G401 (cell line): Measurements from ENCODE around the gene EXOC5. TPM values are rescaled to one million over a fixed set of nuclear protein-coding genes. Genes with fewer than 3 reads are reported as not detected.
"Not testable (repeated sequence)": the region's sequence is repeated elsewhere in the genome, so short reads cannot be mapped to it uniquely, and the experiment has no call there.

ENCODE experiments used
- DNase-seq: peaks from one replicate; pipeline ENCODE4 v3.0.0-alpha.2; 2015; ENCODE audit warnings: low spot score
- in situ Hi-C: cut with HindIII; loops from 2 replicates; pipeline ENCODE4 v1.10.0; 2016; ENCODE audit warnings: low sequenced_read_pairs, mixed read lengths
- total RNA-seq: library from RNA; depleted of rRNA; stranded (reverse); fragments of >200 nt; shearing (Covaris generic); gene quantifications from 2 replicates; pipeline ENCODE4 v1.2.3, GENCODE V29; 2014

The EXOC5 gene
- total RNA-seq, 1 experiment from 2014 or later, result 70.7 TPM

DNA sequence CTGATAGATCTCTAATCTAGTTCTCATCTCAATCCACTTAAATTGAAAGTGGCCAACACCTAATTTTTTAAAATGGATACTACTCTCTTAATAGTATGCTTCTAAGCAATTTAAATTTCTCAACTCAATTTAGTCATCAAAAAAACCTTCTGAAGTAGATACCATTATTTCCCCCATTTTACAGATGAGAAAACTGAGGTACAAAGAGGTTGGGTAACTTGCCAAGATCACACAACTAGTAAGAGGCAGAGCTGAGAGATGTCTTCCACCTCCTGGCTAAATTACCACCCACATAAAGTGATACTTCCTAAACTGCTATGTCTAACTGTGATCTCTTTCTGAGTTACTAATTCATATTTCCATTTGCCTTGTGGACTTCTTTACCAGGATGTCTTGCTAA, 6.6 kb downstream of the EXOC5 start:
- no peak for DNase-seq
- in situ Hi-C loops, result no loop called here

DNA sequence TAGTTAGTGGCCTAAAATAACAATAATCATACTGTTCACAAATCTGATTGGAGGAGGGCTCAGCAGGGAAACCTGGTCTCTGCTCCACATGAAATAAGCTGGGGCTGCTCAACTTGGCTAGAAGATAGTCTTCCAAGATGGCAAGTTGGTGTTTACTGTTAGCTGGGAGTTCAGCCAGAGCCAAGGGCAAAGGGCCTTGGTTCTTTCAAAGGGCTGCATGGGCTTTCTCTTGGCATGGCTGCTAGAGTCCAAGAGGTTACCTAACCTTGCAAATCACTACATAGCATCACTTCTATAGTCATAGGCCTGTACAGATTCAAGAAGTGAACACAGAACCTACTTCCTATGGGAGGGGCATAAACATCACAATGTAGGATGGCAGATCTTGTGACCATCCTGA, 7.1 kb downstream of the EXOC5 start:
- no peak for DNase-seq
- in situ Hi-C loops, result no loop called here

DNA sequence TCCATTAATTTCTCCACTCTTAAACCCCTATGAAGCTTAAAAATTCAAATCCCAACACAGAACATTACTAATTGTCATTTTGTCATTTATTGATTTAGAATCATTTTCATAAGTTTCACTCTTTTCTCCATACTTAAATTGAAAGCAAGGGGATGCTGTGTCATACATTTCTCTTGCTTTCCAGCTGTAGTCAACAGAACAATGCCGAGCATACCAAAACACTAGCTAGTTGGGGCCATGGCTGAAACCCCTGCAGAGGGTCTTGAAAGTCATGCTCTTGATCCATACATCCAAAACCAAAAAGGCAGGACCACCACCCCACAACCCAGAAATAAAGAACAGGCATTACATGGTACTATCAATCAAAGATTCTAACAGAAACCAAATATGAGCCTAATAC, 9.0 kb downstream of the EXOC5 start:
- no peak for DNase-seq
- in situ Hi-C loops, result loop anchor here (10.0 kb wide), 1 partner anchor 65 kb away; no protein-coding TSS in a partner anchor

DNA sequence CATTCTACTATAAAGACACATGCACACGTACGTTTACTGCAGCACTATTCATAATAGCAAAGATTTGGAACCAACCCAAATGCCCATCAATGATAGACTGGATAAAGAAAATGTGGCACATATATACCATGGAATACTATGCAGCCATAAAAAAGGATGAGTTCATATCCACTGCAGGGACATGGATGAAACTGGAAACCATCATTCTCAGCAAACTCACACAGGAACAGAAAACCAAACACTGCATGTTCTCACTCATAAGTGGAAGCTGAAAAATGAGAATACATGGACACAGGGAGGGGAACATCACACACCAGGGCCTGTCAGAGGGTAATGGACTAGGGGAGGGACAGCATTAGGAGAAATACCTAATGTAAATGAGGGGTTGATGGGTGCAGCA, 10.5 kb downstream of the EXOC5 start:
- in situ Hi-C loops, result loop anchor here (10.0 kb wide), 1 partner anchor 63 kb away; no protein-coding TSS in a partner anchor

DNA sequence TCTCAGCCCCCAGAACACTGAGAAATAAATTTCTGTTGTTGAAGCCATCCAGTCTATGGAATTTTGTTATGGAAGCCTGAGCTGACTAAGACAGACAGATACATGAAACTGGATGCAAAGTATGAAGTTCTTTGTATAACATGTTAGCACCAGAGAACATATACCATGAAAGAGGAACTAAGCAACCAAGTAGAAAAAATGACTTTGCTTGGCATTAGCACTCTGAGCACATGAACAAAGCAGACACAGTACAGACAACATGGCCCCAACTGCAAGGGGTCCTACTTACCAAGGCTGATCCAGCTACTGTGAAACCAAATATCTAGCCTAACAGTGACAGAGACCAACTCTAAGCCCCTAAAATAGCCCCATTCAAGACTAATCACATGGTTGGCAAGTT, 13.8 kb downstream of the EXOC5 start:
- DNase-seq, result no peak
- in situ Hi-C loops, result loop anchor here (10.0 kb wide), 1 partner anchor 60 kb away; no protein-coding TSS in a partner anchor

More for the DNA sequence above, 10.5 kb downstream of the EXOC5 start:
- not testable (repeated sequence) for DNase-seq

DNA sequence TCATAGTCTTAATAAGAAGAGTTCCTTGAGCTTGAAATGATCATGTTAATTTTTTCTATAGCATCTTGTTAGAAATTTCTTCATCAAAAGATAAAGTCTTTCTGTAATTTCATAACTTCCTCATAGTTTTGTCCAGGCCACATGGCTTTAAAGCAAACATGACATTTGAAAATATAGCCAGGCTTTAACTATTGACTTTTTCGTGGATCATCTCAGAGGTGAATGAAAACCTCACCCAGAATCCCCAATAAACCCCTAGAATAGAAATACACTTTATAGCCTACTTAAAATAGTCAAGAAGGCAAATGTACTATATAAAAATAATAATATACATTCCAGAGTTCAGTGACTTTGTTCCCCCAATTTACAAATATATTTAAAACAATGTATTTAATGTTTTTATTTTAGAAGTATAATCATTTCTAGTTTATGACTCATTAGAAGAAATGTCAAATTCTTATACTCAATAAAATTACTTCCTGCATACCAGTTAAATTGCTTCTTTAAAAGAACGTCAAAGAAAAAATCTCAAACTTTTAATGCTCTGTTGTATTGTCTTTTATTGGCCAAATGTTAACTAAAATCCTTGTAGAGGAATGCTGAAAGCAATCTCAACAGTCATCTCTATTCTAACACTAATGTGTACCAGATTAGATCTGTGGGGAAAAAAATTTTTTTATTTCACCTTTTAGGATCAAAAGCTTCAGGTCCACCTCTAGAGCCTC, 21.6 kb downstream of the EXOC5 start:
- no peak for DNase-seq
- in situ Hi-C loops, result no loop called here

DNA sequence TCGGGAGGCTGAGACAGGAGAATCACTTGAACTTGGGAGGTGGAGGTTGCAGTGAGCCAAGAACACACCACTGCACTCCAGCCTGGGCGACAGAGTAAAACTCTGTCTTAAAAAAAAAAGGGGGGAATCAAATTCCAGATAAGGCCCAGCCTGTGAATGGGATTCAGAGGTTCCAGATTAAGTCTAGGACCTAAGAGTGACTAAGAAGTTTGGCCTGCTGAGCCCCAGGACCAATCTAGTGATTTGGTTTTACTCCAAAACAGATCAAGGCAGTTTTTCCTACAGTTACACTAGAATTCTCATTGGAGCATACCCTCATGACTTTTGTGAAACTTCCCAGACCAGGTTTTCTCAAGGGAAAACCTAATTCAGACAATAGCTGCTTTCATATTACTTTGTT, 22.8 kb downstream of the EXOC5 start:
- in situ Hi-C loops, result no loop called here
- no peak for DNase-seq

DNA sequence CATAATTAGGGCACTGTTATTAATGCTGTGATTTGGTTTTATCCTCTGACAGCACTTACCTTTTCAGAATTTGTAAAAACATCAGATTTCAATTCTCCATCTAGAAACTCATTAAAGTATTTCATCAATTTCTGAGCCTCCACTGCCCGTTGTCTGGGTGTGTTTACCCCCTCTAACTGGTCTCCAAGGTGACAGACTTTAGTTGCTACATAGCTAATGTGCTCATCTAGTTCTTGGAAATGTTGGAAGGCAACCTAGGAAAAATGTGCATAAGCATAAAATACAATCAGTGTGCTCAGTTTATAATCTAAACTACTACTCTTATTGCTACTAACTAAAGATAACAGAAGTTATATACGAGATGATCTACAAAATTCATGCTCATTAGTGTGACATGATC, 24.6 kb downstream of the EXOC5 start:
- DNase-seq, result no peak
- in situ Hi-C loops, result no loop called here

DNA sequence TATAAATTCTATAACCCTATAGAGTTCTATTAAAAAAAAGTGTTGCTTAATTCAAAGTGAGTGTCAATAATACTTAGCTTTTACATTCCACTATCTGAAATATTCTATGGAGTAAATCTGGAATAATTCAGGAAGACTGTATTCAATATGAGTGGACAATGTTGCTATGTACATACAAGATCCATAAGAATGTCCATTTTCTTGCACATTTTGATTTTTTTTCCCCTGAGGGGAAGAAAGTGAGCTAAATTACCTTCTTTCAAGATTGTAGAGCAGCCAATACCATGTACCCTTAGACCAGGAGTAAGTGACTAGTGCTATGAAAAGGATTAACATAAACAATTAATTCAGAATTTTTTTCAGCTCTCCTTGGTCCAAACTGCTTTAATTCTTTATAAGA, 25.4 kb downstream of the EXOC5 start:
- in situ Hi-C loops, result no loop called here
- no peak for DNase-seq

DNA sequence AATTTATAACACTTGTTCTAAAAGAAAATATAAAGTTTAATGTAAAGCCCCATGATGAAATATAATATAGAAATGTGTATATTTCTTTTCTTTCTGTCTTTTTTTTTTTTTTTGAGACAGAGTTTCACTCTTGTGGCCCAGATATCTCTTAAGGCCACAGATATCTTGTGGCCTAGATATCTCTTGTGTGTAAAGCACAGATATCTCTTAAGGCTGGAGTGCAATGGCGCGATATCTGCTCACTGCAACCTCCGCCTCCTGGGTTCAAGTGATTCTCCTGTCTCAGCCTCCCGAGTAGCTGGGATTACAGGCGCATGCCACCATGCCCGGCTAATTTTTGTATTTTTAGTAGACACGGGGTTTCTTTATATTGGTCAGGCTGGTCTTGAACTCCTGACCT, 28.6 kb downstream of the EXOC5 start:
- in situ Hi-C loops, DNase-seq: not testable (repeated sequence)

DNA sequence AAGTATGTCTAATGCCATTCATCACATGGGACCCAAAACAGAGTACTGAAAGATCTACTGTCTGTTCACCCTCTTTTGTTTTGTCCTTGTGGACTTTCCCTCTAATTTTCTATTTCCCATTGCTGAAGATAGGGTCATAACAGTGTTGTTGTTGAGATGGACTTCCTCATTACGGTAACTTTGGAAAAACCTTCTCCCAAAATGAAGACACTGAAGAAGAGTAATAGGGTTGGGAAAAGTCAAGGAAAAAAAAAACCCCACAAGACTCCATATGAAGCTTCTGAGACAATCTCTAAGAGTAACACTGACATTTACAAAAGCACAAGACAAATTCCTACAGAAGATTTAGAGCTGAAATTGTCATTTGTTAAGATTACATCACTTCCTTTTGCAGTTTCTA, 36.7 kb downstream of the EXOC5 start:
- DNase-seq, result no peak
- in situ Hi-C loops, result no loop called here

DNA sequence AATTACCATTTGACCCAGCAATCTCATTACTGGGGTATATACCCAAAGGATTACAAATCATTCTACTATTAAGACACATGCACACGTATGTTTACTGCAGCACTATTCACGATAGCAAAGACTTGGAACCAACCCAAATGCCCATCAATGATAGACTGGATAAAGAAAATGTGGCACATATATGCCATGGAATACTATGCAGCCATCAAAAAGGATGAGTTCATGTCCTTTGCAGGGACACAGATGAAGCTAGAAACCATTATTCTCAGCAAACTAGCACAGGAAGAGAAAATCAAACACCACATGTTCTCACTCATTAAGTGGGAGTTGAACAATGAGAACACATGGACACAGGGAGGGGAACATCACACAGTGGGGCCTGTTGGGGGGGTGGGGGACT, 40.4 kb downstream of the EXOC5 start:
- in situ Hi-C loops, result not testable (repeated sequence)

DNA sequence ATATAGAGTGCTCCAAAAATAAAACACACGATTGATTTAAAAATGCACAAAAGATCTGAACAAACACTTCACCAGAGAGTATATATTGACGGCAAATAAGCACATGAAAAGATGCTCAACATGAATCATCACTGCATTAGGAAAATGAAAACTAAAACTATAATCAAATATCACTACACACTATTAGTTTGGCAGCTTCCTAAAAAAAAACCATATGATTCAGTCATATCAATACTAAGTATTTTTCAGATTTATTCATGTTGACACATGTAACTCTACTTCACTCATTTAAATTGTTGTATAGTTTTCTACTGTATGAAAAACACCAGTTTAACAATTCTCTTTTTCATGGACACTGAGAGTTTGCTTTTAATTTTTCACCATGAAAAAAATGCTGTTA, 41.6 kb downstream of the EXOC5 start:
- in situ Hi-C loops, result no loop called here
- DNase-seq, result no peak

More for the DNA sequence above, 40.4 kb downstream of the EXOC5 start:
- not testable (repeated sequence) for DNase-seq

DNA sequence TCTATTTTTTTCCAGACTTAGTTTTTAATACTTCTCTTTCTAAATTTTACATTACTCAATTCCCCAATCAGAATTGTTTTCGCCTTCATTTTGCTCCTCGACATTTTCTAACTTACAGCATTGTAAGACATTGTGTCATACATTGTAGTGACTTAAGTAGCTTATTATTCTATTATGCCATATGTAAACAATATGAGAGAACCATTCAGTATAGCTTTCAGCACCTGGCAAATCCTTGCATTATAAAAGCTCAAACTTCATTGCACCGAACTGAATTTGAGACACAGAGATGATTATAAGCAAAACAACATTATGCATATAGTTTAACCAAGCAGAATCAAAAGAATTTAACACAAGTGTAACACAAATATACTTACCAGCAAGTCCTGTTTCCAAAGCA, 46.8 kb downstream of the EXOC5 start:
- DNase-seq, result no peak
- in situ Hi-C loops, result no loop called here

DNA sequence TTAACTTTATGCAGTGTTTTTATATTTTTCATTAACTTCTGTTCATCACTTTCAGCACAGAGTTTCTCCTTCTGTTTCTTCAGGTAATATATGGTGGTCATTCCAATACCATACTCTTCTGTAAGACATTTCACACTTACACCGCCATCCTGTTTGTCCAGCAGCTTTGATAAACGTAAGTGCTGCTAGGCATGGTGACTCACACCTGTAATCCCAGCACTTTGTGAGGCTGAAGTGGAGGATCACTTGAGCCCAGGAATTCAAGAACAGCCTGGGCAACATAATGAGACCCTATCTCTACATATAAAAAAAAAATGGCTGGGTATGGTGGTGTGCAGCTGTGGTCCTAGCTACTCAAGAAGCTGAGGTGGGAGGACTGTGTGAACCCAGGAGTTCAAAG, 55.8 kb downstream of the EXOC5 start:
- in situ Hi-C loops, result no loop called here
- no peak for DNase-seq

DNA sequence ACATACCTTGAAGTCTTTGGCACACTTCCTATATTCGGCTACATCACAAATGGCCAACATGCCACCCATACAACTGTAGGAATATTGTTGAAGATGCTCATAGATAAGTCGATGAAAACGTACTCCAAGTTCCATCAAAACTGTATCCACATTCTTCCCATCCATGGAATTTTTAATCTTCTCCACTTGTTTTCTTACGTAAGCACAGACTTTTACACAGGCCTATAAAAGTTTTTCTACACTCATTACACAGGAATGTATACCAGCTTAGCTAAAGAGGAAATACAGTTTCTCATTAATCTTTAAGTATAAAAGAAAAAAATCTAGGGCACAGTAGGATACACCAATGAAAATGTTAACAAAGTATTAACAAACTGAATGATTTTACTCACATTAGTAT, 59.1 kb downstream of the EXOC5 start:
- no peak for DNase-seq
- in situ Hi-C loops, result no loop called here

DNA sequence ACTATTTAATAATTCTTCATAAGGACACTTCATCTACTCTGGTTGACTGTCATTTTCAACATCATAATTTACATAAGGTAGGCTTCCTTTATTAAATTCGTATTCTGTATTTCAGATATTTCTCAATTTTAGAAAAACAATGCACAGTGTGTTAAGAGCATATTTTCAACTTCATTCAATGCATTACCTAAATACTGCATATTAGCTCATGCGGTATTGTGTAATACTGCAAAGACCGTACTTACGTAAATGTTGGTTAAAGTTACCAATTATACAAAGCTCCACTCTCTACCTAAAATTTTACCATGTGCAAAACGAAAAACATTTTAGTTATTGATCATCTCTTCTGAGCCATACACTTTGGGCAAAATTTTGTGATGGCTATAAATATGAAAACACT, 62.8 kb downstream of the EXOC5 start:
- no peak for DNase-seq
- in situ Hi-C loops, result no loop called here

DNA sequence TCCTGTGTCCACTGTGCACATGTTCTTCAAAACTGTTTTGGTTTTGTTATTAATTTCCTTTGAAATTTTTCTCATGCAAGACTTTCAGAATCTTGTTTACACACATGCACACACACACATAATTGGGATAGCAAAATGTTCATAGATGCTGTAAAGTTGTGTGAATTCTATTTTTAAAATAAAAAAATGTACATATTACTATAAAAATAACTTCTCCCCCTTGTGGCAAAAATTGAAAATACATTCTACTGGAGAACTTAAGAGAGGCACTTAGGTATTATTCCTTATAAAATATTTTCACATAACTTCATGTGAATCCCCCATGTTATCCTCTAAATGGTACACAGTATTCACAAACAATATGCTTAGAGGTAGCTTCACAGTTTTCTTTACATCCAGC, 66.0 kb downstream of the EXOC5 start:
- DNase-seq, in situ Hi-C loops: not testable (repeated sequence)

DNA sequence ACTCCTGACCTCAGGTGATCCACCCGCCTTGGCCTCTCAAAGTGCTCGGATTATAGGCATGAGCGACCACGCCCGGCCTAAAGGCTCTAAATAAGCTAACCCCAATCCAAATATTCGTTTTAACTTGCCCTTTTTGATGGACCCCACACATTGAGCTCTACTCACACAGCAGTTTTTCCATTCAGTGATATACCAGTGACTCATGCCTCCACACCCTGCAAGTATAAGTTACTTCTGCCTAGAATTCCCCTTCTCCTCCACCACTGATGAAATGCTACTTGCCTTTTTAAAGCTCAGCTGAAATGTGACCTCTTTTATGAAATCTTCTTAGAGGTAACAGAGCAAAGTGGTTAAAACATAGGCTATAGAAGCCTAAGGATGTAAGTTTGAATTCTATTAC, 68.8 kb downstream of the EXOC5 start:
- in situ Hi-C loops, result loop anchor here (10.0 to 25.0 kb wide), 3 partner anchors 55 to 688 kb away; no protein-coding TSS in a partner anchor

DNA sequence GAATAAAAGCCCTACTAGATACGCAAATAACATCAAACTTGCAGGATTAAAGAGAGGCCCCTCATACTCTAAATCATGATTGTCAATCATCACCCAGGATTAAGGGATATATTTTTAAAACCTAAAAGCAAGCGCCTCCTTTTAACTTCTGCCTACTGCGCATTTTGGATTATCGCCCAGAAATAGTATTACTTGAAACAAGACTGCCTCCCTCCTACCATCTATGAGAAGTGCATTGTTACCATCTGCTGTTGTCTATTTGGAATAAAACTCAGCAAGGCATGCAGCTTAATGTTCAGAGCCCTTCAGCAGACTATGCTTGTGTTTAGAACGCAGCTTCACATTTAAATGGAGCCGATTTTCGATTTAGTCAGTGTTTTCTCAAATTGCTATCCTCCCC, 79.6 kb downstream of the EXOC5 start:
- peak; percentile 86 for DNase-seq
- in situ Hi-C loops, result loop anchor here (25.0 kb wide), 1 partner anchor 677 kb away; no protein-coding TSS in a partner anchor

More for the DNA sequence above, 68.8 kb downstream of the EXOC5 start:
- no peak for DNase-seq
